ENCODE measurements around the gene JARID2.

The JARID2 gene

GRCh38 chr6:15327271-15327670, 81.4 kb downstream of the JARID2 start (continued):
- TF ChIP-seq, protein P1, sequence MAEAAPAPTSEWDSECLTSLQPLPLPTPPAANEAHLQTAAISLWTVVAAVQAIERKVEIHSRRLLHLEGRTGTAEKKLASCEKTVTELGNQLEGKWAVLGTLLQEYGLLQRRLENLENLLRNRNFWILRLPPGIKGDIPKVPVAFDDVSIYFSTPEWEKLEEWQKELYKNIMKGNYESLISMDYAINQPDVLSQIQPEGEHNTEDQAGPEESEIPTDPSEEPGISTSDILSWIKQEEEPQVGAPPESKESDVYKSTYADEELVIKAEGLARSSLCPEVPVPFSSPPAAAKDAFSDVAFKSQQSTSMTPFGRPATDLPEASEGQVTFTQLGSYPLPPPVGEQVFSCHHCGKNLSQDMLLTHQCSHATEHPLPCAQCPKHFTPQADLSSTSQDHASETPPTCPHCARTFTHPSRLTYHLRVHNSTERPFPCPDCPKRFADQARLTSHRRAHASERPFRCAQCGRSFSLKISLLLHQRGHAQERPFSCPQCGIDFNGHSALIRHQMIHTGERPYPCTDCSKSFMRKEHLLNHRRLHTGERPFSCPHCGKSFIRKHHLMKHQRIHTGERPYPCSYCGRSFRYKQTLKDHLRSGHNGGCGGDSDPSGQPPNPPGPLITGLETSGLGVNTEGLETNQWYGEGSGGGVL (tag by site-specific recombination; IDR thresholded peaks at IDR 0.05) = peak; percentile 84
- no peak for TF ChIP-seq ZNF544 (tag by site-specific recombination; IDR thresholded peaks at IDR 0.05)
- TF ChIP-seq ZNF518A (tag by site-specific recombination; conservative IDR thresholded peaks at IDR 0.05; ENCODE audit: low read depth) = no peak
- TF ChIP-seq, protein P2, sequence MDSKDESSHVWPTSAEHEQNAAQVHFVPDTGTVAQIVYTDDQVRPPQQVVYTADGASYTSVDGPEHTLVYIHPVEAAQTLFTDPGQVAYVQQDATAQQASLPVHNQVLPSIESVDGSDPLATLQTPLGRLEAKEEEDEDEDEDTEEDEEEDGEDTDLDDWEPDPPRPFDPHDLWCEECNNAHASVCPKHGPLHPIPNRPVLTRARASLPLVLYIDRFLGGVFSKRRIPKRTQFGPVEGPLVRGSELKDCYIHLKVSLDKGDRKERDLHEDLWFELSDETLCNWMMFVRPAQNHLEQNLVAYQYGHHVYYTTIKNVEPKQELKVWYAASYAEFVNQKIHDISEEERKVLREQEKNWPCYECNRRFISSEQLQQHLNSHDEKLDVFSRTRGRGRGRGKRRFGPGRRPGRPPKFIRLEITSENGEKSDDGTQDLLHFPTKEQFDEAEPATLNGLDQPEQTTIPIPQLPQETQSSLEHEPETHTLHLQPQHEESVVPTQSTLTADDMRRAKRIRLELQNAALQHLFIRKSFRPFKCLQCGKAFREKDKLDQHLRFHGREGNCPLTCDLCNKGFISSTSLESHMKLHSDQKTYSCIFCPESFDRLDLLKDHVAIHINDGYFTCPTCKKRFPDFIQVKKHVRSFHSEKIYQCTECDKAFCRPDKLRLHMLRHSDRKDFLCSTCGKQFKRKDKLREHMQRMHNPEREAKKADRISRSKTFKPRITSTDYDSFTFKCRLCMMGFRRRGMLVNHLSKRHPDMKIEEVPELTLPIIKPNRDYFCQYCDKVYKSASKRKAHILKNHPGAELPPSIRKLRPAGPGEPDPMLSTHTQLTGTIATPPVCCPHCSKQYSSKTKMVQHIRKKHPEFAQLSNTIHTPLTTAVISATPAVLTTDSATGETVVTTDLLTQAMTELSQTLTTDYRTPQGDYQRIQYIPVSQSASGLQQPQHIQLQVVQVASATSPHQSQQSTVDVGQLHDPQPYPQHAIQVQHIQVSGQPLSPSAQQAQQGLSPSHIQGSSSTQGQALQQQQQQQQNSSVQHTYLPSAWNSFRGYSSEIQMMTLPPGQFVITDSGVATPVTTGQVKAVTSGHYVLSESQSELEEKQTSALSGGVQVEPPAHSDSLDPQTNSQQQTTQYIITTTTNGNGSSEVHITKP (tag by site-specific recombination; IDR thresholded peaks at IDR 0.05) = peak; percentile 74
- no peak; the same call in 1 of the 2 replicates for TF ChIP-seq ZNF366 (tag by site-specific recombination; conservative IDR thresholded peaks at IDR 0.05)
- no peak for TF ChIP-seq ZNF433 (tag by site-specific recombination; IDR thresholded peaks at IDR 0.05; ENCODE audit: low read depth)
- TF ChIP-seq, protein P3, sequence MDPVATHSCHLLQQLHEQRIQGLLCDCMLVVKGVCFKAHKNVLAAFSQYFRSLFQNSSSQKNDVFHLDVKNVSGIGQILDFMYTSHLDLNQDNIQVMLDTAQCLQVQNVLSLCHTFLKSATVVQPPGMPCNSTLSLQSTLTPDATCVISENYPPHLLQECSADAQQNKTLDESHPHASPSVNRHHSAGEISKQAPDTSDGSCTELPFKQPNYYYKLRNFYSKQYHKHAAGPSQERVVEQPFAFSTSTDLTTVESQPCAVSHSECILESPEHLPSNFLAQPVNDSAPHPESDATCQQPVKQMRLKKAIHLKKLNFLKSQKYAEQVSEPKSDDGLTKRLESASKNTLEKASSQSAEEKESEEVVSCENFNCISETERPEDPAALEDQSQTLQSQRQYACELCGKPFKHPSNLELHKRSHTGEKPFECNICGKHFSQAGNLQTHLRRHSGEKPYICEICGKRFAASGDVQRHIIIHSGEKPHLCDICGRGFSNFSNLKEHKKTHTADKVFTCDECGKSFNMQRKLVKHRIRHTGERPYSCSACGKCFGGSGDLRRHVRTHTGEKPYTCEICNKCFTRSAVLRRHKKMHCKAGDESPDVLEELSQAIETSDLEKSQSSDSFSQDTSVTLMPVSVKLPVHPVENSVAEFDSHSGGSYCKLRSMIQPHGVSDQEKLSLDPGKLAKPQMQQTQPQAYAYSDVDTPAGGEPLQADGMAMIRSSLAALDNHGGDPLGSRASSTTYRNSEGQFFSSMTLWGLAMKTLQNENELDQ (tag by site-specific recombination; IDR thresholded peaks at IDR 0.05; ENCODE audit: low read depth) = no peak
- no peak for TF ChIP-seq ZNF239 (tag by site-specific recombination; IDR thresholded peaks at IDR 0.05)
- peak; percentile 95 for TF ChIP-seq ZSCAN4 (tag by site-specific recombination; IDR thresholded peaks at IDR 0.05)
- no peak for TF ChIP-seq ZNF404 (tag by site-specific recombination; IDR thresholded peaks at IDR 0.05)
- no peak for TF ChIP-seq ZSCAN5A (tag by site-specific recombination; IDR thresholded peaks at IDR 0.05)
- no peak for TF ChIP-seq ZNF777 (tag by site-specific recombination; IDR thresholded peaks at IDR 0.05; ENCODE audit: borderline replicate concordance)
- no peak for TF ChIP-seq ZNF341 (tag by site-specific recombination; IDR thresholded peaks at IDR 0.05; ENCODE audit: low read depth)
- TF ChIP-seq ZNF677 (tag by site-specific recombination; IDR thresholded peaks at IDR 0.05) = no peak
- TF ChIP-seq KLF8 (tag by site-specific recombination; IDR thresholded peaks at IDR 0.05) = no peak
- TF ChIP-seq TRIM28 (IDR thresholded peaks at IDR 0.05; ENCODE audit: borderline replicate concordance, low read length) = no peak
- TF ChIP-seq SCRT2 (tag by site-specific recombination; IDR thresholded peaks at IDR 0.05) = no peak
- TF ChIP-seq ZNF416 (tag by site-specific recombination; IDR thresholded peaks at IDR 0.05) = no peak
- no peak for TF ChIP-seq KLF10 (tag by site-specific recombination; IDR thresholded peaks at IDR 0.05)
- 0 out of 2 replicates have a peak, but pooled peaks have one; percentile 38 for TF ChIP-seq ZBTB20 (tag by site-specific recombination; IDR thresholded peaks at IDR 0.05)
- TF ChIP-seq ZNF561 (tag by site-specific recombination; IDR thresholded peaks at IDR 0.05; ENCODE audit: borderline replicate concordance) = no peak
- 0 out of 2 replicates have a peak, but pooled peaks have one; percentile 34 for TF ChIP-seq ZXDB (tag by site-specific recombination; IDR thresholded peaks at IDR 0.05)
- no peak for TF ChIP-seq GFI1B (tag by site-specific recombination; IDR thresholded peaks at IDR 0.05)
- TF ChIP-seq MEIS1 (CRISPR knock-in tag; IDR thresholded peaks at IDR 0.05; ENCODE audit: borderline replicate concordance) = no peak
- TF ChIP-seq ZNF211 (tag by site-specific recombination; IDR thresholded peaks at IDR 0.05; ENCODE audit: low read depth) = no peak
- no peak for TF ChIP-seq ZNF747 (tag by site-specific recombination; IDR thresholded peaks at IDR 0.05)
